Lower lobe of right lung (tissue), 2 donors: ENCODE measurements around the gene SYT17. TPM values are rescaled to one million over a fixed set of nuclear protein-coding genes. Genes with fewer than 3 reads are reported as not detected.

ENCODE experiments used
- ATAC-seq, 2 donors: fragments of 200-7000 bp; cut with Tn5 transposase; one replicate each; pipeline ENCODE4 v1.9.1; 2020 to 2022; ENCODE audit warnings: mild to moderate bottlenecking in 2 of 2, moderate library complexity in 2 of 2
- DNase-seq: peaks from one replicate; pipeline ENCODE4 v3.0.0-alpha.2; 2020
- H3K27ac ChIP-seq: fragments of 200-600 bp; one replicate; pipeline ENCODE4 v1.8.0; 2022
- H3K27me3 ChIP-seq: fragments of 200-600 bp; one replicate; pipeline ENCODE4 v1.8.0; 2022; ENCODE audit warnings: low read depth
- H3K36me3 ChIP-seq: fragments of 200-600 bp; one replicate; pipeline ENCODE4 v1.8.0; 2022; ENCODE audit warnings: mild to moderate bottlenecking
- H3K4me1 ChIP-seq: fragments of 200-600 bp; one replicate; pipeline ENCODE4 v1.8.0; 2022
- H3K4me3 ChIP-seq: fragments of 200-600 bp; one replicate; pipeline ENCODE4 v1.8.0; 2022; ENCODE audit warnings: mild to moderate bottlenecking
- H3K9me3 ChIP-seq: fragments of 200-600 bp; one replicate; pipeline ENCODE4 v1.8.0; 2022
- CTCF ChIP-seq: fragments of 200-600 bp; IDR thresholded peaks from one replicate; pipeline ENCODE4 v1.8.0; 2022; ENCODE audit warnings: antibody characterized with exemption, mild to moderate bottlenecking
- intact Hi-C: fragments of 100-400 bp; cut with DNase I; formaldehyde crosslinking; loops from one replicate; pipeline ENCODE4 v1.11.0; 2022
- total RNA-seq: library from RNA; stranded (reverse); fragmentation: NEBNext Ultra II Directional; extraction: Animal tissue kit (Norgen Biotek cat#: 25700); gene quantifications from one replicate; pipeline ENCODE4 v1.2.1, GENCODE V29; 2021
- donor health status: DM: no; HTN: yes; CAD: no; lungs with severe emphysema.

Gene SYT17
- total RNA-seq, 1 donor from 2014 or later: 11.8 TPM

- no peak for TF ChIP-seq CTCF
- intact Hi-C loops: no loop called here
- H3K4me1 ChIP-seq: no peaks in the 10 kb centered on the region
- no peaks in the 10 kb centered on the region for H3K27me3 ChIP-seq
- no peak for DNase-seq
- no peaks in the 10 kb centered on the region for H3K9me3 ChIP-seq
- H3K27ac ChIP-seq: no peak overlapping the region
- no peak for ATAC-seq
- H3K36me3 ChIP-seq: no peaks in the 10 kb centered on the region
- H3K4me3 ChIP-seq: no peak overlapping the region
These were observed 118.8 kb downstream of the SYT17 start for GRCh38 chr16:19286827-19287226.

GRCh38 chr16:19287241-19287640 lies 119.2 kb downstream of the SYT17 start:
- no peak for TF ChIP-seq CTCF
- DNase-seq (no peak), ATAC-seq (no peak)
- Histone ChIP-seq H3K27ac (no peak overlapping the region), H3K27me3 (no peaks in the 10 kb centered on the region), H3K4me1 (no peaks in the 10 kb centered on the region), H3K36me3 (no peaks in the 10 kb centered on the region), H3K4me3 (no peak overlapping the region), H3K9me3 (no peaks in the 10 kb centered on the region)
- intact Hi-C loops: no loop called here

GRCh38 chr16:19288872-19289799 lies 121.1 kb downstream of the SYT17 start:
- intact Hi-C loops: no loop called here
- no peak overlapping the region for H3K4me3 ChIP-seq
- H3K9me3 ChIP-seq: no peaks in the 10 kb centered on the region
- TF ChIP-seq CTCF: no peak
- peak in 1 of 2 donors; percentile 52 for ATAC-seq
- DNase-seq: no peak
- no peaks in the 10 kb centered on the region for H3K36me3 ChIP-seq
- no peaks in the 10 kb centered on the region for H3K27me3 ChIP-seq
- no peak overlapping the region for H3K27ac ChIP-seq
- H3K4me1 ChIP-seq: no peaks in the 10 kb centered on the region

GRCh38 chr16:19289811-19290485 lies 121.9 kb downstream of the SYT17 start:
- Histone ChIP-seq H3K4me3 (no peak overlapping the region), H3K4me1 (peaks cover 3% of the 10 kb centered on the region), H3K36me3 (no peaks in the 10 kb centered on the region), H3K9me3 (no peaks in the 10 kb centered on the region), H3K27me3 (no peaks in the 10 kb centered on the region), H3K27ac (no peak overlapping the region)
- TF ChIP-seq CTCF: no peak
- no peak for DNase-seq
- intact Hi-C loops: no loop called here
- no peak for ATAC-seq

GRCh38 chr16:19290860-19291259 lies 122.8 kb downstream of the SYT17 start:
- Histone ChIP-seq H3K4me1 (peaks cover 4% of the 10 kb centered on the region), H3K4me3 (no peak overlapping the region), H3K9me3 (no peaks in the 10 kb centered on the region), H3K36me3 (no peaks in the 10 kb centered on the region), H3K27ac (no peak overlapping the region), H3K27me3 (no peaks in the 10 kb centered on the region)
- no peak for DNase-seq
- ATAC-seq: no peak
- no peak for TF ChIP-seq CTCF
- intact Hi-C loops: no loop called here
